Nephron (organoid): ENCODE measurements around the gene RAB15.

Source experiments
- H3K27ac Mint-ChIP-seq, 3 experiments: 2 replicates each; pipeline ENCODE4 v1.8.0; 2020; ENCODE audit warnings: mixed read lengths in 3 of 3, mild to moderate bottlenecking in 2 of 3, moderate library complexity in 1 of 3
- H3K27me3 Mint-ChIP-seq: 2 replicates; pipeline ENCODE4 v1.8.0; 2021; ENCODE audit warnings: low read depth, mild to moderate bottlenecking, moderate library complexity, mixed read lengths
- H3K36me3 Mint-ChIP-seq: 2 replicates; pipeline ENCODE4 v1.8.0; 2020; ENCODE audit warnings: low read depth, mixed read lengths
- H3K4me1 Mint-ChIP-seq: 2 replicates; pipeline ENCODE4 v1.8.0; 2020; ENCODE audit warnings: mixed read lengths
- H3K4me3 Mint-ChIP-seq, 3 experiments: 2 replicates each; pipeline ENCODE4 v1.8.0; 2020; ENCODE audit warnings: mild to moderate bottlenecking in 3 of 3, mixed read lengths in 3 of 3, moderate library complexity in 2 of 3
- H3K9me3 Mint-ChIP-seq: 2 replicates; pipeline ENCODE4 v1.8.0; 2020; ENCODE audit warnings: mixed read lengths
- TF ChIP-seq, protein P1 (sequence below), 3 experiments: fragments of 200-600 bp; sonication (generic); IDR thresholded peaks; one replicate each; pipeline ENCODE4 v1.5.0; 2021; ENCODE audit warnings: antibody characterized with exemption in 3 of 3; ENCODE audit not compliant: unreplicated experiment in 3 of 3

RAB15 gene

DNA sequence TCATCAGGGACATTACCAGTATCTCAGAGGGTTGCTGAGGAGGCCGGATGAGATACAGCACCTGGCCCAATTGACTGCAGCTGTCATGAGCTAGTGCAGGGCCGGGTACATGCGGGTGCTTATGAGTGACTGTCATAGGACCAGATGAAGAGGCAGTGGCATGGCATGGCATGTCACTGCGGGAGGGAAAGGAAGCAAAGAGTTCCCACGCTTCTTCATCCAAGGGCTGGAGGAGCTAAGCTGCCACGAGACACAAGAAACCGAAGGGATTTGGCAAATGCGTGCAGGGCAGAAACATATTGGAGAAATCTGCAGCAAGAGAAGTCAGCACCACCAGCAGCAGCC, 18.9 kb downstream of the RAB15 start:
- Mint-ChIP-seq H3K27ac (peak overlapping the region in 1 of 3 experiments; percentile 11), H3K27me3 (no peaks in the 10 kb centered on the region), H3K36me3 (peaks cover 21% of the 10 kb centered on the region)

DNA sequence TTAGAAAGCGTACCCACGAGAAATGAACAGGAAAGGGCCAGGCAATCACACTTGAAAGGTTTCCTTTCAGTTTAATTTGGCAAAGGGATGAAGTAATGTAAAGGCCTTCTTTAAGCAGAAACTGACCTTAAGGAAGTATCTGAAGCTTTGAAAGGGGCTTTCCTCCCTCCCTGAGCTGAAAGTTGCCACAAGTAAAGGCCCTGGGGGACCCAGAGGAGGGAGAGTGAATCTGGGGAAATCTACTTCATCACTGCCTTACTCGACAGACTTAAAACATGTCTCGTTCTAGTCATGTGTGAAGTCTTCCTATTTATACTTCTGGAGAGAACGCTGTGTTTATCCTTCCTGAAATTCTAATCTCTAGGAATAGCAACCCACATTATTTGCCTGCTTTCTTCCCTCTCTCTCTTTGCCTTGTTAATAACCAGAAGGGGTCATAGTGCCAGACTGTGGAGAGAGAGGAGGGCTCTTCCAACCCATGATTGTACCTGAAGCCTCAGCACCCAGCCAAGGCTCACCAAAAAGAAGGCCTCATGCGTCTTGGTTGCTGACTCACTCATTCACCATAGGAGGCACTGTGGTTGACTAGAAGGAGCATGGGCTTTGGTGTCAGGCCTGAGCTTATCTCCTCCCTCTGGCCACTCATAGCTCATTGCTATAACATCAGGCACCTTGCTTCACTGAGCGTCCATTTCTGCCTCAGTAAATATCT, 19.4 kb downstream of the RAB15 start:
- peak overlapping the region in 1 of 3 experiments; percentile 11 for H3K27ac Mint-ChIP-seq
- H3K4me1 Mint-ChIP-seq, result peaks cover 4% of the 10 kb centered on the region
- TF ChIP-seq, protein P1, sequence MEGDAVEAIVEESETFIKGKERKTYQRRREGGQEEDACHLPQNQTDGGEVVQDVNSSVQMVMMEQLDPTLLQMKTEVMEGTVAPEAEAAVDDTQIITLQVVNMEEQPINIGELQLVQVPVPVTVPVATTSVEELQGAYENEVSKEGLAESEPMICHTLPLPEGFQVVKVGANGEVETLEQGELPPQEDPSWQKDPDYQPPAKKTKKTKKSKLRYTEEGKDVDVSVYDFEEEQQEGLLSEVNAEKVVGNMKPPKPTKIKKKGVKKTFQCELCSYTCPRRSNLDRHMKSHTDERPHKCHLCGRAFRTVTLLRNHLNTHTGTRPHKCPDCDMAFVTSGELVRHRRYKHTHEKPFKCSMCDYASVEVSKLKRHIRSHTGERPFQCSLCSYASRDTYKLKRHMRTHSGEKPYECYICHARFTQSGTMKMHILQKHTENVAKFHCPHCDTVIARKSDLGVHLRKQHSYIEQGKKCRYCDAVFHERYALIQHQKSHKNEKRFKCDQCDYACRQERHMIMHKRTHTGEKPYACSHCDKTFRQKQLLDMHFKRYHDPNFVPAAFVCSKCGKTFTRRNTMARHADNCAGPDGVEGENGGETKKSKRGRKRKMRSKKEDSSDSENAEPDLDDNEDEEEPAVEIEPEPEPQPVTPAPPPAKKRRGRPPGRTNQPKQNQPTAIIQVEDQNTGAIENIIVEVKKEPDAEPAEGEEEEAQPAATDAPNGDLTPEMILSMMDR (IDR thresholded peaks at IDR 0.05; ENCODE audit: unreplicated experiment in 3 of 3), result no peak
- H3K27me3 Mint-ChIP-seq, result no peaks in the 10 kb centered on the region
- H3K9me3 Mint-ChIP-seq, result no peaks in the 10 kb centered on the region
- no peak overlapping the region for H3K4me3 Mint-ChIP-seq
- H3K36me3 Mint-ChIP-seq, result peaks cover 21% of the 10 kb centered on the region

More for the DNA sequence above, 18.9 kb downstream of the RAB15 start:
- TF ChIP-seq, protein P1 (IDR thresholded peaks at IDR 0.05; ENCODE audit: unreplicated experiment in 3 of 3), result no peak
- Mint-ChIP-seq H3K9me3 (no peaks in the 10 kb centered on the region), H3K4me1 (peaks cover 4% of the 10 kb centered on the region), H3K4me3 (no peak overlapping the region)

DNA sequence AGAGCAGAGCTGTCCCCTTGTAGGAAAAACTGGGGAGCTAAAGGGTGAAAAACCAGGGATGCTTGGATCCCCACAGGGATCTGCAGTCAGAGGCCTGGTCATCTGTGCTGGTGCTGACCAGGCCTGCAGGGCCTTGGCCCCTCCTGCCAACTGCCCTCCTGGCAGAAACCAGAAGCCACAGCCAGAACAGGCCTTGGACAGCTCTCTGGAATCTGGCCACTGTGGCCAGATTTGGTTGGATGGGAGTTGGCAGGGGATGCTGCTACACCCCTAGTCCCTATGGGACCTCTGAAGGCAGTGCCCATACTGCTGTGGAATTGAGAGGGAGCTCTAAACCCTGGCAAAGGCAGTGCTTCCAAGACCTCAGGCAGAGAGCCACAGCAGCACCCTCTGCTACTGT, 20.4 kb downstream of the RAB15 start:
- TF ChIP-seq, protein P1 (IDR thresholded peaks at IDR 0.05; ENCODE audit: unreplicated experiment in 3 of 3), result no peak
- H3K27me3 Mint-ChIP-seq, result no peaks in the 10 kb centered on the region
- no peaks in the 10 kb centered on the region for H3K9me3 Mint-ChIP-seq
- no peak overlapping the region for H3K27ac Mint-ChIP-seq
- peaks cover 25% of the 10 kb centered on the region for H3K36me3 Mint-ChIP-seq
- H3K4me3 Mint-ChIP-seq, result no peak overlapping the region
- H3K4me1 Mint-ChIP-seq, result peaks cover 4% of the 10 kb centered on the region

DNA sequence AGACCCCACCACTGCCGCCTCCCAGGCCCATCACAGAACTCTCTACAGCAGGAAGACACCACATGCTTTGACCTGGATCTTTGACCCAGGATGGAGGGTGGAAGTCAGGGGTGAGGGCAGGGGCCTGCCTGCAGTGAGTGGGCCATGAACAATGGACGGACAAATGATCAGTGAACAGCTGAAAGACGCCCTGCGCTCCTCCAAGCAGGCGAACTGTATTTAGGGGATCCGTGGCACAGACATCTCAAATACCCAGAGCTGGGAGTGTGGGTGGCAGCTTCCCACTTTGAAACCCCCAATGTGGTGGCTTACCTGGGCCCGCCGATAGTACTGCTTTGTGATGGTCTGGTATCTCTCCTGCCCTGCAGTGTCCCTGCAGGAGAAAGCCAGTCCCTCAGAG, 20.8 kb downstream of the RAB15 start:
- Mint-ChIP-seq H3K36me3 (peaks cover 28% of the 10 kb centered on the region), H3K4me3 (no peak overlapping the region), H3K27ac (no peak overlapping the region), H3K4me1 (peaks cover 4% of the 10 kb centered on the region), H3K9me3 (no peaks in the 10 kb centered on the region), H3K27me3 (no peaks in the 10 kb centered on the region)
- TF ChIP-seq, protein P1 (IDR thresholded peaks at IDR 0.05; ENCODE audit: unreplicated experiment in 3 of 3), result no peak

DNA sequence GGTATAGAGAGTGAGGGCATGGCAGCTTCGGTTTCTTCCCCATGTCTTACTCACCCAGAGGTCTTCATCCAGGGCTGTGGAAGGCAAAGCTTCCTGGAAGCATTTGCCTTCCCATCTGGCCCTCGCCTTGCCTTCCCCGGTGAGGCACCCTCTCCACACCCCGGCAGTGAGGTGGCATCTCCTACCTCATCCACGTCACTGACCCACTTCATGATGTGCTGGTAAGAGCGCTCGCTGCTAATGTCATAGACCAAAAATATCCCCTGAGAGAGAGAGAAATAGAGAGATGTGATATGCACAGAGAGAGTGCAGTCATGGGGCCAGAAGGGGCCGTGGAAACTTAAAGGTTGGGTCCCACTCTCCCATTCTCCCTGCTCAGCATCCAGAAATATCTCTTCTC, 21.2 kb downstream of the RAB15 start:
- H3K27ac Mint-ChIP-seq, result no peak overlapping the region
- H3K9me3 Mint-ChIP-seq, result no peaks in the 10 kb centered on the region
- no peak overlapping the region for H3K4me3 Mint-ChIP-seq
- H3K27me3 Mint-ChIP-seq, result no peaks in the 10 kb centered on the region
- TF ChIP-seq, protein P1 (IDR thresholded peaks at IDR 0.05; ENCODE audit: unreplicated experiment in 3 of 3), result no peak
- peaks cover 7% of the 10 kb centered on the region for H3K4me1 Mint-ChIP-seq
- H3K36me3 Mint-ChIP-seq, result peaks cover 32% of the 10 kb centered on the region

DNA sequence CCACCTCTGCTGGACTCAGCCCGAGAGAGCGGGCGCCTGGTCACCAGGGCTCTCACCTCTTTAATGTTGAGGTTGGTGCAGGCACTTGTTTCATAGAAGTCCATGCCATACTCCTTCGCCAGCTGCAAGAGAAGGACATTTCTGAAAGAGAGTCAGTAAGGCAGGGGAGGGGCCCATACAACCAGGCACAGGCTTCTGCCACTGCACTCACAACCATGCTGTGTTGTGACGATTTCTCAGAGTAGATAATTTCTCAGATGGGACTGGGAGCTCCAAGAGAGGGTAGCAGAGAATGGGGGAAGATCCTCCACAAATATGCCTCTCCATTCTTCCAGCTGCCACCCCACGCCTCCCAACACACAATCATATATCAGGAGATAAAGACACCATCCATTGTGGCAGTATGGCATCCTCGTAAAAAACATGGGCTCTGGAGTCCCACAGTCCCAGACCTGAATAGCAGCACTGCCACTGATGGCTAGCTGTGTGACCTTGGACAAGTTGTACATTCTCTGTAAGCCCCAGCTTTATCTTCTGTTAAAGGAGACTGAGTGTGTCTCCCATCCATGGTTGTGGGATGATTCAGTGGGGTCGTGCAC, 23.4 kb downstream of the RAB15 start:
- peaks cover 12% of the 10 kb centered on the region for H3K4me1 Mint-ChIP-seq
- TF ChIP-seq, protein P1 (IDR thresholded peaks at IDR 0.05; ENCODE audit: unreplicated experiment in 3 of 3), result no peak

More for the DNA sequence above, 23.4 kb downstream of the RAB15 start:
- Mint-ChIP-seq H3K9me3 (no peaks in the 10 kb centered on the region), H3K4me3 (no peak overlapping the region), H3K36me3 (peaks cover 41% of the 10 kb centered on the region), H3K27me3 (no peaks in the 10 kb centered on the region), H3K27ac (no peak overlapping the region)
